Liver (tissue), 9 donors: ENCODE data around the gene SNHG17. TPM values are rescaled to one million over a fixed set of nuclear protein-coding genes. Genes with fewer than 3 reads are reported as not detected.

Source experiments
- DNase-seq: peaks from one replicate; pipeline ENCODE4 v3.0.0-alpha.2; 2017; ENCODE audit warnings: low spot score
- H3K27ac ChIP-seq, 2 donors: one replicate each; pipeline ENCODE4 v1.7.0; 2013; ENCODE audit warnings: inconsistent platforms in 2 of 2, low read length in 2 of 2, control low read depth in 1 of 2, low read depth in 1 of 2, mild to moderate bottlenecking in 1 of 2
- H3K27me3 ChIP-seq, 4 donors: one replicate each; pipeline versions ENCODE4 v1.6.1 to v1.7.0; 2013; ENCODE audit warnings: low read length in 3 of 4, inconsistent platforms in 1 of 4, mild to moderate bottlenecking in 1 of 4, moderate library complexity in 1 of 4; ENCODE audit not compliant: control insufficient read depth in 4 of 4, insufficient read depth in 4 of 4
- H3K36me3 ChIP-seq, 4 donors: one replicate each; pipeline versions ENCODE4 v1.6.1 to v1.7.0; 2013; ENCODE audit warnings: low read length in 3 of 4, mild to moderate bottlenecking in 3 of 4, low read depth in 1 of 4, moderate library complexity in 1 of 4; ENCODE audit not compliant: control insufficient read depth in 4 of 4, insufficient read depth in 3 of 4
- H3K4me1 ChIP-seq, 4 donors: one replicate each; pipeline versions ENCODE4 v1.6.1 to v1.7.0; 2013; ENCODE audit warnings: low read length in 3 of 4, mild to moderate bottlenecking in 3 of 4, moderate library complexity in 1 of 4; ENCODE audit not compliant: control insufficient read depth in 4 of 4, insufficient read depth in 4 of 4
- H3K4me3 ChIP-seq, 3 donors: one replicate each; pipeline versions ENCODE4 v1.6.1 to v1.7.0; 2013; ENCODE audit warnings: low read length in 3 of 3, control low read depth in 1 of 3, low read depth in 1 of 3, mild to moderate bottlenecking in 1 of 3
- H3K9ac ChIP-seq, 2 donors: one replicate each; pipeline ENCODE4 v1.7.0; 2013; ENCODE audit warnings: low read length in 2 of 2, mild to moderate bottlenecking in 2 of 2, moderate library complexity in 2 of 2, control low read depth in 1 of 2, low read depth in 1 of 2
- H3K9me3 ChIP-seq, 4 donors: one replicate each; pipeline versions ENCODE4 v1.6.1 to v1.7.0; 2013; ENCODE audit warnings: low read length in 3 of 4; ENCODE audit not compliant: control insufficient read depth in 4 of 4
- ATF3 ChIP-seq: IDR thresholded peaks from 2 replicates; pipeline ENCODE4 v1.6.1; 2016; ENCODE audit warnings: antibody characterized with exemption
- EGR1 ChIP-seq, 2 donors: IDR thresholded peaks; 2 replicates each; pipeline ENCODE4 v1.6.1; 2016 to 2018; ENCODE audit warnings: antibody characterized with exemption in 2 of 2, low read depth in 2 of 2
- FOXA1 ChIP-seq: IDR thresholded peaks from 2 replicates; pipeline ENCODE4 v1.6.1; 2016; ENCODE audit warnings: antibody characterized with exemption
- FOXA2 ChIP-seq: IDR thresholded peaks from 2 replicates; pipeline ENCODE4 v1.6.1; 2016; ENCODE audit warnings: antibody characterized with exemption
- GABPA ChIP-seq, 2 donors: IDR thresholded peaks in 1 of 2; conservative IDR thresholded peaks in 1 of 2; 2 replicates each; pipeline ENCODE4 v1.6.1; 2016; ENCODE audit warnings: antibody characterized with exemption in 2 of 2, mild to moderate bottlenecking in 1 of 2, moderate library complexity in 1 of 2
- HNF4A ChIP-seq, 2 donors: conservative IDR thresholded peaks; 2 replicates each; pipeline ENCODE4 v1.6.1; 2016; ENCODE audit warnings: antibody characterized with exemption in 2 of 2, mild to moderate bottlenecking in 2 of 2
- JUND ChIP-seq, 2 donors: IDR thresholded peaks; 2 replicates each; pipeline ENCODE4 v1.6.1; 2016; ENCODE audit warnings: antibody characterized with exemption in 2 of 2
- NR2F2 ChIP-seq: IDR thresholded peaks from 2 replicates; pipeline ENCODE4 v1.6.1; 2016; ENCODE audit warnings: antibody characterized with exemption
- RAD21 ChIP-seq, 2 donors: IDR thresholded peaks; 2 replicates each; pipeline ENCODE4 v1.6.1; 2016; ENCODE audit warnings: antibody characterized with exemption in 2 of 2, mild to moderate bottlenecking in 2 of 2
- REST ChIP-seq: IDR thresholded peaks from 2 replicates; pipeline ENCODE4 v1.6.1; 2016; ENCODE audit warnings: antibody characterized with exemption, mild to moderate bottlenecking
- RXRA ChIP-seq, 2 donors: IDR thresholded peaks; 2 replicates each; pipeline ENCODE4 v1.6.1; 2017 to 2018; ENCODE audit warnings: antibody characterized with exemption in 2 of 2, mild to moderate bottlenecking in 1 of 2
- SP1 ChIP-seq: IDR thresholded peaks from 2 replicates; pipeline ENCODE4 v1.6.1; 2018; ENCODE audit warnings: antibody characterized with exemption, mild to moderate bottlenecking
- TAF1 ChIP-seq: conservative IDR thresholded peaks from 2 replicates; pipeline ENCODE4 v1.6.1; 2016; ENCODE audit warnings: antibody characterized with exemption, mild to moderate bottlenecking
- YY1 ChIP-seq: IDR thresholded peaks from 2 replicates; pipeline ENCODE4 v1.6.1; 2016; ENCODE audit warnings: antibody characterized with exemption, mild to moderate bottlenecking
- ZBTB33 ChIP-seq: IDR thresholded peaks from 2 replicates; pipeline ENCODE4 v1.6.1; 2016; ENCODE audit warnings: antibody characterized with exemption
- WGBS: extraction: QIAGEN DNeasy Blood & Tissue Kit; methylation state at CpG from one replicate; pipeline ENCODE4 v1.1.7; 2013; 5-methylcytosine and 5-hydroxymethylcytosine counted together
- polyA plus RNA-seq, 2 donors: library from polyadenylated mRNA; stranded (reverse) in 1 of 2; unstranded in 1 of 2; fragments of 200-250 nt in 1 of 2; fragments of >200 nt in 1 of 2; fragmentation: Nextera tagmentation in 1 of 2; extraction: Ambion mirVana in 1 of 2; gene quantifications; one replicate each; pipeline versions ENCODE4 v1.2.1 to v1.2.3, GENCODE V29; 2013 to 2015
- total RNA-seq, 2 donors: library from RNA; depleted of rRNA; stranded (reverse); fragments of >200 nt; gene quantifications; one replicate each; pipeline ENCODE4 v1.2.3, GENCODE V29; 2014
- TF ChIP-seq, protein P1 (sequence below): IDR thresholded peaks from 2 replicates; pipeline ENCODE4 v1.6.1; 2016; ENCODE audit warnings: antibody characterized with exemption
- TF ChIP-seq, protein P2 (sequence below): fragments of 150-350 bp; IDR thresholded peaks from 2 replicates; pipeline ENCODE4 v1.5.1; 2017; ENCODE audit warnings: improper control_type of control experiment, low read depth, low read length; ENCODE audit not compliant: missing input control
- donor health status: healthy.
- donor health status: healthy.
- donor health status: healthy.
- donor health status: healthy.
- donor health status: healthy.

SNHG17 gene
- total and polyA plus RNA-seq, 4 donors, result 6.3 to 24.6 (median 14.0) TPM

GRCh38 chr20:38452880-38453624 is 17.9 kb upstream of the SNHG17 start:
- Histone ChIP-seq H3K27ac (no peak overlapping the region), H3K27me3 (no peaks in the 10 kb centered on the region), H3K4me3 (no peak overlapping the region), H3K36me3 (peaks cover 2 to 19% (median 18%) of the 10 kb centered on the region in 4 donors), H3K9ac (no peak overlapping the region), H3K9me3 (no peaks in the 10 kb centered on the region), H3K4me1 (peaks cover 3 to 10% (median 7%) of the 10 kb centered on the region in 4 donors)
- 87% methylated on average over 18 of the region's 19 CpGs for WGBS
- no peak for DNase-seq
- TF ChIP-seq EGR1 (IDR thresholded peaks at IDR 0.05; ENCODE audit: low read depth in 2 of 2) (no peak), JUND (IDR thresholded peaks at IDR 0.05) (no peak), NR2F2 (no peak), FOXA2 (no peak), RXRA (IDR thresholded peaks at IDR 0.05) (no peak), HNF4A (conservative IDR thresholded peaks at IDR 0.05) (no peak), TAF1 (no peak), YY1 (no peak), SP1 (no peak), GABPA (IDR thresholded peaks at IDR 0.05 in 1 of 2, conservative IDR thresholded peaks at IDR 0.05 in 1 of 2) (no peak), REST (no peak), ZBTB33 (no peak)
- TF ChIP-seq, protein P1, sequence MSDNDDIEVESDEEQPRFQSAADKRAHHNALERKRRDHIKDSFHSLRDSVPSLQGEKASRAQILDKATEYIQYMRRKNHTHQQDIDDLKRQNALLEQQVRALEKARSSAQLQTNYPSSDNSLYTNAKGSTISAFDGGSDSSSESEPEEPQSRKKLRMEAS, result no peak

GRCh38 chr20:38450412-38450975 is 15.4 kb upstream of the SNHG17 start:
- WGBS, result 92% methylated on average over 7 of the region's 7 CpGs
- no peak overlapping the region for H3K27ac ChIP-seq
- H3K4me3 ChIP-seq, result no peak overlapping the region
- DNase-seq, result no peak
- H3K9me3 ChIP-seq, result no peaks in the 10 kb centered on the region
- H3K27me3 ChIP-seq, result no peaks in the 10 kb centered on the region
- peaks cover 7 to 20% (median 17%) of the 10 kb centered on the region in 4 donors for H3K4me1 ChIP-seq
- H3K36me3 ChIP-seq, result peaks cover 2 to 19% (median 18%) of the 10 kb centered on the region in 4 donors
- no peak overlapping the region for H3K9ac ChIP-seq
- TF ChIP-seq REST (no peak), SP1 (no peak), RXRA (IDR thresholded peaks at IDR 0.05) (no peak), EGR1 (IDR thresholded peaks at IDR 0.05; ENCODE audit: low read depth in 2 of 2) (no peak), RAD21 (IDR thresholded peaks at IDR 0.05) (no peak), GABPA (IDR thresholded peaks at IDR 0.05 in 1 of 2, conservative IDR thresholded peaks at IDR 0.05 in 1 of 2) (no peak), ATF3 (no peak), JUND (IDR thresholded peaks at IDR 0.05) (no peak), HNF4A (conservative IDR thresholded peaks at IDR 0.05) (no peak), YY1 (no peak), FOXA1 (no peak), FOXA2 (no peak), TAF1 (no peak)
- TF ChIP-seq, protein P1, result no peak
- TF ChIP-seq, protein P2, sequence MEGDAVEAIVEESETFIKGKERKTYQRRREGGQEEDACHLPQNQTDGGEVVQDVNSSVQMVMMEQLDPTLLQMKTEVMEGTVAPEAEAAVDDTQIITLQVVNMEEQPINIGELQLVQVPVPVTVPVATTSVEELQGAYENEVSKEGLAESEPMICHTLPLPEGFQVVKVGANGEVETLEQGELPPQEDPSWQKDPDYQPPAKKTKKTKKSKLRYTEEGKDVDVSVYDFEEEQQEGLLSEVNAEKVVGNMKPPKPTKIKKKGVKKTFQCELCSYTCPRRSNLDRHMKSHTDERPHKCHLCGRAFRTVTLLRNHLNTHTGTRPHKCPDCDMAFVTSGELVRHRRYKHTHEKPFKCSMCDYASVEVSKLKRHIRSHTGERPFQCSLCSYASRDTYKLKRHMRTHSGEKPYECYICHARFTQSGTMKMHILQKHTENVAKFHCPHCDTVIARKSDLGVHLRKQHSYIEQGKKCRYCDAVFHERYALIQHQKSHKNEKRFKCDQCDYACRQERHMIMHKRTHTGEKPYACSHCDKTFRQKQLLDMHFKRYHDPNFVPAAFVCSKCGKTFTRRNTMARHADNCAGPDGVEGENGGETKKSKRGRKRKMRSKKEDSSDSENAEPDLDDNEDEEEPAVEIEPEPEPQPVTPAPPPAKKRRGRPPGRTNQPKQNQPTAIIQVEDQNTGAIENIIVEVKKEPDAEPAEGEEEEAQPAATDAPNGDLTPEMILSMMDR, result no peak
